HAP-1 (cell line): ENCODE data around the gene IFNK.

Experiments used
- DNase-seq, 2 experiments: peaks; one replicate each; pipeline ENCODE4 v3.0.0-alpha.2; 2016 to 2020; ENCODE audit warnings: low spot score in 2 of 2
- H3K27me3 ChIP-seq: fragments of 250-450 bp; sonication (Bioruptor Pico); 2 replicates; pipeline ENCODE4 v1.5.1; 2020; ENCODE audit warnings: low read depth, mild to moderate bottlenecking, moderate library complexity
- H3K36me3 ChIP-seq: fragments of 250-450 bp; sonication (Bioruptor Pico); replicated peaks from 2 replicates; pipeline ENCODE4 v1.5.1; 2020; ENCODE audit warnings: mild to moderate bottlenecking
- H3K4me1 ChIP-seq: fragments of 250-450 bp; sonication (Bioruptor Pico); 2 replicates; pipeline ENCODE4 v1.5.1; 2020; ENCODE audit warnings: mild to moderate bottlenecking
- H3K4me3 ChIP-seq: fragments of 250-450 bp; sonication (Bioruptor Pico); 2 replicates; pipeline ENCODE4 v1.5.1; 2020; ENCODE audit warnings: mild to moderate bottlenecking, moderate library complexity
- H3K9me3 ChIP-seq: fragments of 250-450 bp; sonication (Bioruptor Pico); 2 replicates; pipeline ENCODE4 v1.5.1; 2020; ENCODE audit warnings: mild to moderate bottlenecking, moderate library complexity
- in situ Hi-C: fragments of 300-500 bp; cut with MboI; formaldehyde crosslinking; loops from 3 replicates; pipeline ENCODE4 v1.14.3; 2020; ENCODE audit warnings: low sequenced_read_pairs, inconsistent platforms, mixed read lengths

Gene IFNK

DNA sequence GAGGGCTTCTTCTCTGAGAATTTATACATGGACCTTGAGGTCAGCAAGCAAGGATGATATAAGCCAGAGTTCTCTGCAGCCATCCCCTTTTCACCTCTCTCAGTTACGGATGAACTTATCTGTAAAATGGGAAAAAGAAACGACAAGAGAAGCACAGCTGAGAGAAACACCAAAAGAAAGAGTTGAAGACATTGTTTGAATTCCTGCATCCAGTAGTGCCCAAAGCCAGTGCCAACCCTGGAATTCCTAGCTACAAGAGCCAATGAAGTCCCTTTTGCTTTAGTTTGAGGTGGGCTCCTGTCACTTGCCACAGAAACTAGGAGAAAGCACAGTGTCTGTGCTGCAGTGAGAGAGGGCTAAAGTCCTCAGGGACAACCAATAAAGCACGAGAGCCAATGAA lies 12.1 kb downstream of the IFNK start:
- H3K4me3 ChIP-seq: no peak overlapping the region
- H3K9me3 ChIP-seq: no peaks in the 10 kb centered on the region
- in situ Hi-C loops: loop anchor here (25.0 kb wide), 1 partner anchor 499 kb away; no protein-coding TSS in a partner anchor
- H3K4me1 ChIP-seq: peaks cover 4% of the 10 kb centered on the region; the same call in 1 of the 2 replicates
- no peak for DNase-seq
- H3K36me3 ChIP-seq: no peaks in the 10 kb centered on the region
- H3K27me3 ChIP-seq: no peaks in the 10 kb centered on the region

GRCh38 chr9:27537027-27537435 lies 12.9 kb downstream of the IFNK start:
- H3K9me3 ChIP-seq: no peaks in the 10 kb centered on the region
- H3K36me3 ChIP-seq: no peaks in the 10 kb centered on the region
- peaks cover 4% of the 10 kb centered on the region; the same call in 1 of the 2 replicates for H3K4me1 ChIP-seq
- no peak for DNase-seq
- in situ Hi-C loops: loop anchor here (25.0 kb wide), 1 partner anchor 500 kb away; no protein-coding TSS in a partner anchor
- no peaks in the 10 kb centered on the region for H3K27me3 ChIP-seq
- H3K4me3 ChIP-seq: no peak overlapping the region

DNA sequence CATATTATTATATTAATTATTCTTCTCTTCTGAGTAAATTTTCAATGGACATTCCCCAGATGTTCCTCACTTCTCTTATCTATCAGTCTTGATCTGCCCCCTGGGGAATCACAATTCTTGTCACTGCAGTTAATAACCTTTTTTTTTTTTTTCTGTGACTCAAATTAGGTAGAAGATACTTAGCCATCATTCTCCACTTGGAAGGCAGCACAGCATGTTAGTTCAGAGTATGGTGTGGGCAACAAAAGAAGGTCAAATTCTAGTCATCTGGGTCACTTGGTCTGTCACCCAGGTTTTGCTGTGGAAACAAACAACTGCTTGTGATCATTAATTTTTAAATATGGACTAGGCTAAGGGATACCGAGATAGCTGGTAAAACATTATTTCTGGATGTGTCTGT lies 13.7 kb downstream of the IFNK start:
- Histone ChIP-seq H3K9me3 (no peaks in the 10 kb centered on the region), H3K4me3 (no peak overlapping the region), H3K27me3 (no peaks in the 10 kb centered on the region), H3K4me1 (peaks cover 4% of the 10 kb centered on the region; the same call in 1 of the 2 replicates), H3K36me3 (no peaks in the 10 kb centered on the region)
- in situ Hi-C loops: loop anchor here (25.0 kb wide), 1 partner anchor 500 kb away; no protein-coding TSS in a partner anchor
- no peak for DNase-seq

DNA sequence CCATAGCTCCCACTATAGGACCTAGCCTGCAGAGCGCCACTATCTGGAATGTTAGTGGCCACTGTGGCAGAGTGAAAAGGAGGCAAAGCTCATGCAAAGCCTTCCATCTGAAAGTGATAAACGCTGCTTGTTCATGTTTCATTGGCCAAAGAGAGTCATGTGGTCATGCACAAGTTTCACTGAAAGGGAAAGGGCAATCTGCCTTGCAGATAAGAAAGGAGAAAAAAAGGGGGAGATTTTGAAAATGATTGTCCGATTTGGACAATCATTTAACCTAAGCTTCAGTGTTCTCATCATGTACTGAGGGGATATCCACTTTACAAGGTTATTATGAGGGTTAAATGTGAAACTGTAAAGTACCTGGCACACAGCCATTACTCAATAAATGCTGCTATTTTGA lies 14.6 kb downstream of the IFNK start:
- Histone ChIP-seq H3K4me3 (no peak overlapping the region), H3K9me3 (no peaks in the 10 kb centered on the region), H3K36me3 (no peaks in the 10 kb centered on the region), H3K4me1 (peaks cover 4% of the 10 kb centered on the region; the same call in 1 of the 2 replicates), H3K27me3 (no peaks in the 10 kb centered on the region)
- no peak for DNase-seq
- in situ Hi-C loops: loop anchor here (25.0 kb wide), 1 partner anchor 501 kb away; no protein-coding TSS in a partner anchor

DNA sequence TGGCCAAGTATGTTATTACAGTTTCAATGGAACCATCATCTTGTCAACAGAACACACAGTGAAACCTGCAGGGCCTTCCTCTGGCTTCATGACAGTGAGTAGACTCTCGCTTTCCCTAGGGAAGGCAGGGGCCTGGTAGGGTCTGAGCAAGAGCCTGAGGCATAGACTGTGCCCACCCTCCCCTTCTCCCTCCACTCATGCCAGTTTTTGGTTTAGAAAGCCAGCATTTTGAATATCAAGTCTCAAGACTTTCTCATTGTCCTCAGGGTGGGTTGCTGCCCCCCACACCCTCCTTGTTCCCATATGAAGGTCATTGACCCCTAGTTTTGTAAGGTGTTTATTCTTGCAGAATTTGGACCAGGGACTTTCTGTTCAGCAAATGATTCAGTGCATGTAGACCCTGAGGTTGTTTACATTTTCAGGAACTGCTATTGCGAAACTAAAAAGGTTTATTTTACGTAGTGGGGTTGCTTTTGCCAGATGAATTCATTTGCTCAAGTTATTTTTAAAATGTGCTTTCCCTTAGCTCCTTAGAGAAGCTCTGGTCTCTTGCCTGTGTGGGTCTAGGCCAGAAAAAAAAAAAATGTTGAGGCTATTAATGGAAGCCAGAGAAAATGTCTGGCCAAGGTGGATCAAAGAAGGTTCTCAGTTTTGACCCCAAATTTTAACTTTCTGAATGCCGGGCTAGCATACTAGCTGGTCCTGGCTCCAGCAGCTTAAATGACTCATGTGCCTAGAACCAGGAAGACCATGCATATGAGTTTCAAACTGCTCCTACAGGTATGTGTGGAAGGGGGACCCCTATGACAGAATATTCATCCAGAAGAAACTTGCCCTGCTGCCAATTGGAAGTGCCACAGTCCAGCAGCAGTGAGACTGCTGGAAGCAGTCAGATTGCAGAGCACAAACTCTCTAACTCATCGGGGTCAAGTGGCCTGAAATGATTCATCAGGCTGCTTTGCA lies 15.7 kb downstream of the IFNK start:
- DNase-seq: no peak
- in situ Hi-C loops: loop anchor here (25.0 kb wide), 1 partner anchor 502 kb away; no protein-coding TSS in a partner anchor
- H3K27me3 ChIP-seq: no peaks in the 10 kb centered on the region
- H3K4me1 ChIP-seq: no peaks in the 10 kb centered on the region
- no peaks in the 10 kb centered on the region for H3K9me3 ChIP-seq
- no peak overlapping the region for H3K4me3 ChIP-seq
- H3K36me3 ChIP-seq: no peaks in the 10 kb centered on the region

- no peaks in the 10 kb centered on the region for H3K4me1 ChIP-seq
- no peaks in the 10 kb centered on the region for H3K9me3 ChIP-seq
- no peak overlapping the region for H3K4me3 ChIP-seq
- H3K36me3 ChIP-seq: no peaks in the 10 kb centered on the region
- in situ Hi-C loops: loop anchor here (25.0 kb wide), 1 partner anchor 503 kb away; no protein-coding TSS in a partner anchor
- DNase-seq: no peak
- no peaks in the 10 kb centered on the region for H3K27me3 ChIP-seq
Observed at GRCh38 chr9:27540502-27540901, 16.4 kb downstream of the IFNK start.

GRCh38 chr9:27541740-27542139 lies 17.6 kb downstream of the IFNK start:
- no peaks in the 10 kb centered on the region for H3K4me1 ChIP-seq

DNA sequence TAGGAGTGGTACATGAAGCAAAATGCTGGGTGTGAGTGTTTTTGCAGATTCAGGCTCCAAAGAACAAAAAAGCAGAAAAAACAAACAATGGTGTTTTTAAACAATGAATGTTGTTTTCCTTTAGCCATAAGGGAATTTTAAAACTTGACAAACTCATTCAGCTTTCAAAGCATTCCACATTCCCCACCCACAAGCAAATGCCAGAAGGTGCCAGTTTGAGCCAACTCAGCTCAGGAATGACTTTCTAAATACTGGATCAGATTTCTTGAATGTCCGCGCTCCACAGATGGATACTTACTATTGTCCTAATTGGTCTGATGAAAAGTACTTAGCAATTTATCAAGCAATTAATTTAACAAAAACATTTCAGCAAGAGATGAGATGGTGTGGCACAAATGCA lies 18.4 kb downstream of the IFNK start:
- no peak for DNase-seq
- H3K4me1 ChIP-seq: no peaks in the 10 kb centered on the region
- no peak overlapping the region for H3K4me3 ChIP-seq
- no peaks in the 10 kb centered on the region for H3K27me3 ChIP-seq
- no peaks in the 10 kb centered on the region for H3K9me3 ChIP-seq
- peaks cover 10% of the 10 kb centered on the region; the same call in 1 of the 2 replicates for H3K36me3 ChIP-seq
- in situ Hi-C loops: loop anchor here (25.0 kb wide), 1 partner anchor 505 kb away; no protein-coding TSS in a partner anchor

More at GRCh38 chr9:27541740-27542139, 17.6 kb downstream of the IFNK start:
- Histone ChIP-seq H3K36me3 (peaks cover 3% of the 10 kb centered on the region; the same call in 1 of the 2 replicates), H3K9me3 (no peaks in the 10 kb centered on the region), H3K27me3 (no peaks in the 10 kb centered on the region), H3K4me3 (no peak overlapping the region)
- in situ Hi-C loops: loop anchor here (25.0 kb wide), 1 partner anchor 504 kb away; no protein-coding TSS in a partner anchor
- DNase-seq: no peak

DNA sequence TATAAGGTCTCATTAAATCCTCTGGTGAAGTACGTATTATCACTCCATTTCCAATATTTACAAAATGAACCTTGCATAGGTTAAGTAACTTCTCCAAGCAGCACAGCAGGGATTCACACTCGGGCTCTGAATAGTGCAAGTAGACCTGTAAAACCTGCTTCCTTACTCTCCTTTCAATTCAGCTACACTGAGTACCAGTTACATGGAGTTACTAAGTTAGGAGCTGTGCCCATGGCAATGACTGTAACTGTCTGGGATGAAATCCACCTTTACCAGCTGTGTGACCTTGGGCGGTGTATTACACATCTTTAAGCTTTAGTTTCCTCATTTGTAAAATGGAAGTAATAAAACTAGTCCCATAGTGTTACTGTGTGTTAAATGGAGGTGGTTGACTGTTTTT lies 21.4 kb downstream of the IFNK start:
- in situ Hi-C loops: loop anchor here (25.0 kb wide), 1 partner anchor 508 kb away; no protein-coding TSS in a partner anchor
- Histone ChIP-seq H3K27me3 (no peaks in the 10 kb centered on the region), H3K36me3 (peaks cover 12% of the 10 kb centered on the region; the same call in 1 of the 2 replicates), H3K4me1 (no peaks in the 10 kb centered on the region), H3K4me3 (no peak overlapping the region), H3K9me3 (no peaks in the 10 kb centered on the region)
- DNase-seq: no peak

DNA sequence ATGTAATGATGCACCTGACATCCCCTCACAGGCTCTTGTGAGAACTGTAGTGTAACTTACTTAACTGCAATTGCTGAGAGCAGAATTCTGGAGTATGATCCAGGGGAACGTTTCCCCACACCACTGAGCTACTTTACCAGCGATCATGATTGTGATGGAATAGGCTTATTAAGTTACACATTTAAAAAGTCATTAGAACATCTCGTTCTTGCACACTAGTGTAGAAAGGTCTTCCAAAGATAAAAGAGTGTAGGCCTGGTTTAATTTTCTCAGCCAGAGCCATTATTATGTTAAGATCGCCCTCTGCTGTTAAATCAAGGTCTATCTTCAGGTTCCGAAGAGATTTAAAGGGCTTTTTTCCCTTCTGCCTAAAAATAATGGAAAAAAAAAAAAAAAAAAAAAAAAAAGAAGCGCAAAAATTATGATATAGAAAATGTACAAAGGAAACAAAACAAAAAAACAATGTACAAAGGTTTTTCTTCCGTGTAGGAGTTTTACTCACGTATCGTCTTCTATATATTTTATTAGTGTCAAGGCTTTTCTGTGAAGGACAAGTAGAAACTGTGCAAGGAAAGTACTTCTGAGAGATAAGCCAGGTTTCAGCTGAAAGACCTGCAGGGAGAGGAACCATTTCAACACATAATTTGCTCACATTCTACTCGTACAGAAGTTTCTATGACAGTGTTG lies 24.1 kb downstream of the IFNK start:
- Histone ChIP-seq H3K36me3 (peaks cover 15% of the 10 kb centered on the region), H3K4me1 (no peaks in the 10 kb centered on the region), H3K4me3 (no peak overlapping the region), H3K9me3 (no peaks in the 10 kb centered on the region), H3K27me3 (no peaks in the 10 kb centered on the region)
- DNase-seq: peak in 1 of 2 experiments; percentile 59
- in situ Hi-C loops: loop anchor here (25.0 kb wide), 1 partner anchor 511 kb away; no protein-coding TSS in a partner anchor

DNA sequence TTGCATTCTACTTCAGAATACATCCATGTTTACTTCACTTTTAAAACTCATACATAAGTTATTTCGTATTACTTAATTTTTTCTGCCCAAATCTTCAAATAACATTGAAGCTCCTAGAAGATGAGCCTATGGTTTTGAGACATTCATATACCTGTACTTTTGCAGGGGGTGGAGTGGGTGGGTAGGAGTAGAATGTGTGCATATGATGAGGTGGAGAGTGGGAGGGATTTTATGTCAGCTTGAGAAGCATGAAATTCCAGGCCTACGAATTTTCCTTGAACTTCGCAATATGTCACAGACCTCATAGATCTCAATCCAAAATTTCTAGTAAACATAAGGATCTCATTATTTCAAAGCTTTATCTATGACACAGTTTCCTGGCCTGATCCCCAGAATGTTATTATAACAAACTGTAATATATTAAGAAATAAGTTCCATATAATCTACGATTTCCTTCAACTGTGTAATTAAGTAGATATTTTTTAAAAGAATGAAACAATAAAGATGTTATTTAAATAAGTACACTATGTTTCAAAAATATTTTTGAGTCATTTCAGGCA lies 25.2 kb downstream of the IFNK start:
- Histone ChIP-seq H3K36me3 (peaks cover 20% of the 10 kb centered on the region), H3K27me3 (no peaks in the 10 kb centered on the region), H3K9me3 (no peaks in the 10 kb centered on the region), H3K4me1 (no peaks in the 10 kb centered on the region), H3K4me3 (no peak overlapping the region)
- no peak for DNase-seq
- in situ Hi-C loops: loop anchor here (25.0 kb wide), 1 partner anchor 512 kb away; no protein-coding TSS in a partner anchor

- Histone ChIP-seq H3K4me1 (no peaks in the 10 kb centered on the region), H3K4me3 (no peak overlapping the region), H3K36me3 (peaks cover 23% of the 10 kb centered on the region), H3K27me3 (no peaks in the 10 kb centered on the region), H3K9me3 (no peaks in the 10 kb centered on the region)
- no peak for DNase-seq
- in situ Hi-C loops: no loop called here
Observed at GRCh38 chr9:27554712-27555111, 30.6 kb downstream of the IFNK start.

- H3K36me3 ChIP-seq: peaks cover 30% of the 10 kb centered on the region
- no peak for DNase-seq
- no peak overlapping the region for H3K4me3 ChIP-seq
- no peaks in the 10 kb centered on the region for H3K27me3 ChIP-seq
- H3K9me3 ChIP-seq: no peaks in the 10 kb centered on the region
- in situ Hi-C loops: no loop called here
- H3K4me1 ChIP-seq: no peaks in the 10 kb centered on the region
Observed at GRCh38 chr9:27556470-27556869, 32.4 kb downstream of the IFNK start.
